Measurements from ENCODE around the gene PCNX3. TPM values are rescaled to one million over a fixed set of nuclear protein-coding genes. Genes with fewer than 3 reads are reported as not detected.

Gene PCNX3
- polyA plus RNA-seq, 1 donor (not counting 4 experiments of a cell fraction or from before 2014, with no cell fraction given) = 6.1 TPM

- dilution Hi-C loops (cut with MboI; ENCODE audit: extremely low pct_ligation_motif_present, low sequenced_read_pairs) = no loop called here
- no peak for DNase-seq (ENCODE audit: low read depth, low spot score)
- no peak overlapping the region for H3K4me3 ChIP-seq (ENCODE audit: control insufficient read depth in 2 of 3, extremely low read depth in 1 of 3, insufficient read depth in 2 of 3, low read depth in 1 of 3, low read length in 3 of 3)
- no peaks in the 10 kb centered on the region for H4K20me1 ChIP-seq (ENCODE audit: control insufficient read depth, extremely low read depth, insufficient read depth, low read length)
- peaks cover 36% of the 10 kb centered on the region for H3K79me2 ChIP-seq (ENCODE audit: control insufficient read depth, insufficient read depth, low read length)
- H3K9me3 ChIP-seq (ENCODE audit: control insufficient read depth, low read depth, low read length) = no peaks in the 10 kb centered on the region
- H3K4me1 ChIP-seq (ENCODE audit: control insufficient read depth, extremely low read depth, insufficient read depth, low read length) = peaks cover 24% of the 10 kb centered on the region
- no peak overlapping the region for H3K4me2 ChIP-seq (ENCODE audit: control insufficient read depth, extremely low read depth, insufficient read depth, low read depth, low read length)
- no peak overlapping the region for H3K27ac ChIP-seq (ENCODE audit: control insufficient read depth, insufficient read depth, low read length)
- no peaks in the 10 kb centered on the region for H3K9me1 ChIP-seq (ENCODE audit: control insufficient read depth, extremely low read depth, insufficient read depth, low read length)
- TF ChIP-seq CTCF (optimal IDR thresholded peaks at IDR 0.05 in 1 of 3, IDR thresholded peaks at IDR 0.05 in 1 of 3, conservative IDR thresholded peaks at IDR 0.05 in 1 of 3; ENCODE audit: extremely low read depth in 1 of 3, insufficient read depth in 2 of 3, low read length in 3 of 3) (no peak), EZH2 (IDR thresholded peaks at IDR 0.05; ENCODE audit: low read length) (no peak)
- H3K9ac ChIP-seq (ENCODE audit: control insufficient read depth, extremely low read depth, insufficient read depth, low read length) = no peak overlapping the region
- no peaks in the 10 kb centered on the region for H3K27me3 ChIP-seq (ENCODE audit: control insufficient read depth, extremely low read depth, insufficient read depth, low read length)
- no peak overlapping the region for H2AFZ ChIP-seq (ENCODE audit: control insufficient read depth, low read length)
- peaks cover 23 to 30% of the 10 kb centered on the region in 2 experiments for H3K36me3 ChIP-seq (ENCODE audit: control insufficient read depth in 2 of 2, extremely low read depth in 1 of 2, insufficient read depth in 2 of 2, low read length in 2 of 2)
- no peak for FAIRE-seq
These were observed 6.3 kb upstream of the PCNX3 start for GRCh38 chr11:65609229-65609628.

- Histone ChIP-seq H3K4me1 (ENCODE audit: control insufficient read depth, extremely low read depth, insufficient read depth, low read length) (peaks cover 24% of the 10 kb centered on the region), H3K27me3 (ENCODE audit: control insufficient read depth, extremely low read depth, insufficient read depth, low read length) (no peaks in the 10 kb centered on the region), H3K9ac (ENCODE audit: control insufficient read depth, extremely low read depth, insufficient read depth, low read length) (no peak overlapping the region), H3K79me2 (ENCODE audit: control insufficient read depth, insufficient read depth, low read length) (peaks cover 38% of the 10 kb centered on the region), H3K9me1 (ENCODE audit: control insufficient read depth, extremely low read depth, insufficient read depth, low read length) (no peaks in the 10 kb centered on the region), H4K20me1 (ENCODE audit: control insufficient read depth, extremely low read depth, insufficient read depth, low read length) (no peaks in the 10 kb centered on the region), H3K4me3 (ENCODE audit: control insufficient read depth in 2 of 3, extremely low read depth in 1 of 3, insufficient read depth in 2 of 3, low read depth in 1 of 3, low read length in 3 of 3) (no peak overlapping the region), H3K27ac (ENCODE audit: control insufficient read depth, insufficient read depth, low read length) (no peak overlapping the region), H3K36me3 (ENCODE audit: control insufficient read depth in 2 of 2, extremely low read depth in 1 of 2, insufficient read depth in 2 of 2, low read length in 2 of 2) (peaks cover 21 to 30% of the 10 kb centered on the region in 2 experiments), H2AFZ (ENCODE audit: control insufficient read depth, low read length) (no peak overlapping the region), H3K4me2 (ENCODE audit: control insufficient read depth, extremely low read depth, insufficient read depth, low read depth, low read length) (no peak overlapping the region), H3K9me3 (ENCODE audit: control insufficient read depth, low read depth, low read length) (no peaks in the 10 kb centered on the region)
- DNase-seq (ENCODE audit: low read depth, low spot score) (no peak), FAIRE-seq (no peak)
- dilution Hi-C loops (cut with MboI; ENCODE audit: extremely low pct_ligation_motif_present, low sequenced_read_pairs) = no loop called here
- TF ChIP-seq EZH2 (IDR thresholded peaks at IDR 0.05; ENCODE audit: low read length) (no peak), CTCF (optimal IDR thresholded peaks at IDR 0.05 in 1 of 3, IDR thresholded peaks at IDR 0.05 in 1 of 3, conservative IDR thresholded peaks at IDR 0.05 in 1 of 3; ENCODE audit: extremely low read depth in 1 of 3, insufficient read depth in 2 of 3, low read length in 3 of 3) (no peak)
These were observed 5.9 kb upstream of the PCNX3 start for GRCh38 chr11:65609665-65610064.
